NCI-H526 (cell line): ENCODE measurements around the gene ASIC4.

Experiments used
- DNase-seq, 2 experiments: peaks; one replicate each; lab custom pipeline; 2025; lab: John Stamatoyannopoulos, UW

ASIC4 gene

DNA sequence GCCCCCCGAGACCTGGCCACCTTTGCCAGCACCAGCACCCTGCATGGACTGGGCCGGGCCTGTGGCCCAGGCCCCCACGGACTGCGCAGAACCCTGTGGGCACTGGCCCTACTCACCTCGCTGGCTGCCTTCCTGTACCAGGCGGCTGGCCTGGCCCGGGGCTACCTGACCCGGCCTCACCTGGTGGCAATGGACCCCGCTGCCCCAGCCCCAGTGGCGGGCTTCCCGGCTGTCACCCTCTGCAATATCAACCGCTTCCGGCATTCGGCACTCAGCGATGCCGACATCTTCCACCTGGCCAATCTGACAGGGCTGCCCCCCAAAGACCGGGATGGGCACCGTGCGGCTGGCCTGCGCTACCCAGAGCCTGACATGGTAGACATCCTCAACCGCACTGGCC is 554 bp downstream of the ASIC4 start:
- no peak for DNase-seq

GRCh38 chr2:219515874-219516629 is 1.8 kb downstream of the ASIC4 start:
- peak; percentile 62 to 67 for DNase-seq

- DNase-seq: peak; percentile 20 to 46
Observed at GRCh38 chr2:219516888-219517287, 2.6 kb downstream of the ASIC4 start.

GRCh38 chr2:219517954-219518778 is 3.9 kb downstream of the ASIC4 start:
- DNase-seq: no peak

- no peak for DNase-seq
Observed at GRCh38 chr2:219519526-219519916, 5.2 kb downstream of the ASIC4 start.

- no peak for DNase-seq
Observed at GRCh38 chr2:219520079-219520478, 5.8 kb downstream of the ASIC4 start.

- peak; percentile 15 to 66 for DNase-seq
Observed at GRCh38 chr2:219521066-219521880, 7.0 kb downstream of the ASIC4 start.

GRCh38 chr2:219522111-219523030 is 8.1 kb downstream of the ASIC4 start:
- peak; percentile 45 to 86 for DNase-seq

- DNase-seq: peak; percentile 69 to 84
Observed at GRCh38 chr2:219523031-219523671, 8.9 kb downstream of the ASIC4 start.

- no peak for DNase-seq
Observed at GRCh38 chr2:219524817-219525216, 10.5 kb downstream of the ASIC4 start.

- DNase-seq: no peak
Observed at GRCh38 chr2:219525533-219526232, 11.4 kb downstream of the ASIC4 start.

- DNase-seq: no peak
Observed at GRCh38 chr2:219526320-219527075, 12.2 kb downstream of the ASIC4 start.

DNA sequence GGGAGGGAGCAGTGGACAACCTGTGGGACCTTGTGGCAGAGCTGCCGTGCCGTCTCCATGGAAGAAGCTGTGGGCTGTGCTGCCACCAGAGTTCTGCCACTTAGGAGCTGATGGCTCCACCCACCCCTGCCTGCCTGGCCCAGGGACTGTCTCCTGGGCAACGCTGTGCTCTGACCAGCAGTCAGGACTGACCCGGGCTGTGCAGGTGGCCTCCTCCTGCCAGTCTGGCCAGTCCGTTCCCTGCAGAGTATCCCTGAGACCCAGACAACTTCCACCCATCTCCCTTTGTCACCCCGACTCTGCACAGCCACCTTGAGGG is 12.8 kb downstream of the ASIC4 start:
- no peak for DNase-seq

DNA sequence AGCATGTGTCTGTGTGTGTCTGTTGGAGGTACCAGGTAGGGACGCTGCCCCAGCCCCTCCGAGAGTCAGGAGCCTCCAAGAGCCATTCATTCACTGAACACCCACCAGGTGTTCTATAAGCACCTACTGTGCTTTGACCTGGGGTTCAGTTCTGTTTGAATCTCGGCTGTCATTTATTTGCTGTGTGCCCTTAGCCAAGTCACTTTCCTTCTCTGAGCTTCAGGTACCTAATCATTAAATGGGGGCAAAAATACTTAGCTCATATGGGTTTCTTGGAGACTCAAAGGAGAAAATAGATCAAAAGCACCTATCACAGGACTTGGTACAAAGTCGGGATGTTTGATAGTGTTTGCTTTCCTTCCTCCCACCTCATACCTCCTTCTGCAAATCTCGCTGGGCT is 13.2 kb downstream of the ASIC4 start:
- DNase-seq: no peak

- DNase-seq: peak; percentile 60 to 88
Observed at GRCh38 chr2:219530048-219530963, 16.0 kb downstream of the ASIC4 start.

DNA sequence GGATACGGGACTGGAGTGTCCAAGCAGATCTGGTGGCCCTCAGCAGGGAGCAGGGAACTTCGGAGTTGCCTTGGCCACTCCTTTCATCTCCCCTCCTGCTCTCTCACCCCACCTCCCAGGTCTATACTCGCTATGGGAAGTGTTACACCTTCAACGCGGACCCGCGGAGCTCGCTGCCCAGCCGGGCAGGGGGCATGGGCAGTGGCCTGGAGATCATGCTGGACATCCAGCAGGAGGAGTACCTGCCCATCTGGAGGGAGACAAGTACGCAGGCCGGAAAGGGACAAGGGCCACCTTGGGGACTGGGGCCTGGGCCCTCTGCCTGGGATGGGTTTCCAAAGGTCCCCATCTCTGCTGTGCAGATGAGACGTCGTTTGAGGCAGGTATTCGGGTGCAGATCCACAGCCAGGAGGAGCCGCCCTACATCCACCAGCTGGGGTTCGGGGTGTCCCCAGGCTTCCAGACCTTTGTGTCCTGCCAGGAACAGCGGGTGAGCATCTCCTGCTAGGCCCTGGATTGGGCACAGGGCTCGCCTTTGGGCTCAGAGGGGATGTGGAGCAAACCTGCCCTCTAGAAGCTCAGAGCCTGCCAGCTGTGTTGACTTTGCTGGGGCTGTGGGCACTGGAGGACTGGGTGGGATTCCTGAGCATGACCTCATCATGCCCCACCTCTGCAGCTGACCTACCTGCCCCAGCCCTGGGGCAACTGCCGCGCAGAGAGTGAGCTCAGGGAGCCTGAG is 17.5 kb downstream of the ASIC4 start:
- DNase-seq: no peak

DNA sequence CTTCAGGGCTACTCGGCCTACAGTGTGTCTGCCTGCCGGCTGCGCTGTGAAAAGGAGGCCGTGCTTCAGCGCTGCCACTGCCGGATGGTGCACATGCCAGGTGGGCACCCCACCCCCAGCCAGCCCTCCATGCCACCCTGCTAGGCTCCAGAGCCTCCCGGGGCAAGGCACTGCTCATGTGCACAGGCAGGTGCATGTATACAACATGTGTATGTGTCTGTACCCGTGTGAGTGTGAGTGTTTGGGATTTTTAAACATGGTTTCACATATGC is 18.0 kb downstream of the ASIC4 start:
- no peak for DNase-seq
